Measurements from ENCODE around the gene PPIP5K2.

Gene PPIP5K2

DNA sequence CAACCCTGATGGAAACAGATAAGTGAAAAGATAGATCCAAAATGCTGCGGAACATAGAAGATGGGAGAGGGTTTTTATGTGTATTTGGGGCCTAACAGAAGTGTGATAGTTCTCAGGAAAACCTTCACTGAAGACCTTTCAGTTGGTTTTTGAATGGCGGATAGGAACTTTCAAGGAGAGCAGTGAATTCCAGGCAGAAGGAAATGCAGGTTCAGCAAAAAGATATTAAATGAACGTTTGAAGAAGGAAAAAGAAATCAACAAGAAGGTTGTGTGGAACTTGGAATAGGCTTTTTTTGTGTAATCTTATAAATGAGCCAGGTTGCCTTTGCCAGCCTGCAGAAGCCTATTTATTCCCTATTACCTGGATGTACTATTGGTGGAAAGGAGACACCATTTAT is 2.1 kb downstream of the PPIP5K2 start:
- no peak for TF ChIP-seq ZFX (IDR thresholded peaks at IDR 0.05)
- TF ChIP-seq, protein P1, sequence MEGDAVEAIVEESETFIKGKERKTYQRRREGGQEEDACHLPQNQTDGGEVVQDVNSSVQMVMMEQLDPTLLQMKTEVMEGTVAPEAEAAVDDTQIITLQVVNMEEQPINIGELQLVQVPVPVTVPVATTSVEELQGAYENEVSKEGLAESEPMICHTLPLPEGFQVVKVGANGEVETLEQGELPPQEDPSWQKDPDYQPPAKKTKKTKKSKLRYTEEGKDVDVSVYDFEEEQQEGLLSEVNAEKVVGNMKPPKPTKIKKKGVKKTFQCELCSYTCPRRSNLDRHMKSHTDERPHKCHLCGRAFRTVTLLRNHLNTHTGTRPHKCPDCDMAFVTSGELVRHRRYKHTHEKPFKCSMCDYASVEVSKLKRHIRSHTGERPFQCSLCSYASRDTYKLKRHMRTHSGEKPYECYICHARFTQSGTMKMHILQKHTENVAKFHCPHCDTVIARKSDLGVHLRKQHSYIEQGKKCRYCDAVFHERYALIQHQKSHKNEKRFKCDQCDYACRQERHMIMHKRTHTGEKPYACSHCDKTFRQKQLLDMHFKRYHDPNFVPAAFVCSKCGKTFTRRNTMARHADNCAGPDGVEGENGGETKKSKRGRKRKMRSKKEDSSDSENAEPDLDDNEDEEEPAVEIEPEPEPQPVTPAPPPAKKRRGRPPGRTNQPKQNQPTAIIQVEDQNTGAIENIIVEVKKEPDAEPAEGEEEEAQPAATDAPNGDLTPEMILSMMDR (conservative IDR thresholded peaks at IDR 0.05), result no peak
- H3K27ac ChIP-seq, result no peak overlapping the region

DNA sequence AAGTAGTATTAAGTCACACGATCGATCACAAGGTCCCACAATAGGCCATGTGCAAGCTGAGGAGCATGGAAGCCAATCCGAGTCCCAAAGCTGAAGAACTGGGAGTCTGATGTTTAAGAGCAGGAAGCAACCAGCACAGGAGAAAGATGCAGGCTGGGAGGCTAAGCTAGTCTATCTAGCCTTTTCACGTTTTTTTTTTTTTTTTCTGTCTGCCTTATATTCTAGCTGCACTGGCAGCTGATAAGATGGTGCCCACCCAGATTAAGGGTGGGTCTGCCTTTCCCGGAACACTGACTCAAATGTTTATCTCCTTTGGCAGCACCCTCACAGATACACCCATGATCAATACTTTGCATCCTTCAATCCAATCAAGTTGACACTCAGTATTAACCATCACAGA is 6.5 kb downstream of the PPIP5K2 start:
- no peak overlapping the region for H3K27ac ChIP-seq
- TF ChIP-seq, protein P1 (conservative IDR thresholded peaks at IDR 0.05), result no peak
- no peak for TF ChIP-seq ZFX (IDR thresholded peaks at IDR 0.05)

DNA sequence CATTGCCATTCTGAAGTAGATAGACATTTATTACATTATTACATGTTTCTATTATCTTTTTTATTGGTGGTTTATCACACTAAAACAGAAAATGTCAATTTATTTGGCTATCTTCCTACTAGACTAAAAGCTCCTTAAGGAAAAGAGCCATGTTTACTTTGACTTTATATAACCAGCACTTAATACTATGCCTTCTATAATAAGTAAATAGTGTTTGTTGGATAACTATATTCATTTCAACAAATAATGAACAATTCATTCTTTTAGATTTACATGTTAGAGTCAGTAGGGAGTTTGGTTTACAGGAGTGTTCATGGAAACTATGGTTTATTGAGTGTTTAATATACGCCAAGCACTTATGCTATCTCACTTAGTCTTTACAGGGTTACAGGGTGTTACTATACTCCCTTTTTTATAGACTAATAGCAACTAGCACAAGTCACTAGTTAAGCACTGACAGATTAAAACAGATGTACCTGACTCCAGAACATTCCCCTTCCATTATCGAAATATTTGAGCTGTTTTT is 7.3 kb downstream of the PPIP5K2 start:
- TF ChIP-seq, protein P1 (conservative IDR thresholded peaks at IDR 0.05), result no peak
- TF ChIP-seq ZFX (IDR thresholded peaks at IDR 0.05), result no peak
- H3K27ac ChIP-seq, result no peak overlapping the region

DNA sequence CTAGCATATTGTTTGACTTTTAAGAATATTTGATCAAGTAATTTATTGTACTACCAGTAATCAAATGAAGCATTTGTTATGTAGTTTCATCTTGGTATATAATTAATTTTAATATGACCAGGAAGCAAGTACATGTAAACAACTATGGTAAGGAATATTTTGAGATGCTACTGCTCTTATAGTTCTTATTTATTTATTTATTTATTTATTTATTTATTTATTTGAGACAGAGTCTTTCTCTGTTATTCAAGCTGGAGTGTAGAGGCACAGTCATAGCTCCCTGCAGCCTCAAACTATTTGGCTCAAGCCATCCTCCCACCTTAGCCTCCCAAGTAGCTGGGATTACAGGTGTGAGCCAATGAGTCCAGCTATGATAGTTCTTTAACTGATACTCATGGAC is 8.1 kb downstream of the PPIP5K2 start:
- TF ChIP-seq, protein P1 (conservative IDR thresholded peaks at IDR 0.05), result no peak
- no peak for TF ChIP-seq ZFX (IDR thresholded peaks at IDR 0.05)

DNA sequence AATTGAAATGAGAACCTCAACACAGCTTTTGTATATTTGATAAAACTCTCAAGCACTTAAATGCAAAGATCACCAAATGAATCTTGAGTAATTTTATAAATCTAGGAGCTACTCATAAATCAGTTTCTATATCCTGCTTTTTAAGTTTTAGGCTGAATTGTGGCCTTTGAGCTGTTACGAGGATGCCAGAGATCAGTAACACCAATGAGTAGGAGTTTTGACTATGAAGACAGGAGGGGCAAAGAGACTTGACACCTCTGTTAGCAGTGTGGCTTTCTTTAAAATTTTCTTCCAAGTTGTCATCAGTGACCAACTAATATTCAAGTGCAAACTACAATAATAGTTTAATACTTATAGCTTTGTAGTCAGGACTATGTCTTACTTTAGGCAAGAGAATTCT is 12.6 kb downstream of the PPIP5K2 start:
- H3K27ac ChIP-seq, result no peak overlapping the region
- no peak for TF ChIP-seq ZFX (IDR thresholded peaks at IDR 0.05)
- TF ChIP-seq, protein P1 (conservative IDR thresholded peaks at IDR 0.05), result no peak

More for the DNA sequence above, 8.1 kb downstream of the PPIP5K2 start:
- no peak overlapping the region for H3K27ac ChIP-seq

DNA sequence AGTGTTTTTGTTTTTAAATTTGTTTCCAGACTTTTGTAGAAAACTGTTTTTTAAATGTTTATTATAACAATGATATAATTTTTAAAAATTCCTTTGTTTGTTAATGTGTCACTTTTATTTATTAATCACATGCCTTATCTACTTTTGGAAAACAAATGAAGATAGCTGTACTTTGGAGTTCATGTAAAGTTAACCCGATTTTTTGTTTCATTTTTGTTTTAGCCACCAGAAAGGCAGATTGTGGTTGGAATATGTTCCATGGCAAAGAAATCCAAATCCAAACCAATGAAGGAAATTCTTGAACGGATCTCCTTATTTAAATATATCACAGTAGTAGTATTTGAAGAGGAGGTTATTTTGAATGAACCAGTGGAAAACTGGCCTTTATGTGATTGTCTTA is 13.1 kb downstream of the PPIP5K2 start:
- TF ChIP-seq ZFX (IDR thresholded peaks at IDR 0.05), result no peak
- TF ChIP-seq, protein P1 (conservative IDR thresholded peaks at IDR 0.05), result no peak
- H3K27ac ChIP-seq, result no peak overlapping the region

DNA sequence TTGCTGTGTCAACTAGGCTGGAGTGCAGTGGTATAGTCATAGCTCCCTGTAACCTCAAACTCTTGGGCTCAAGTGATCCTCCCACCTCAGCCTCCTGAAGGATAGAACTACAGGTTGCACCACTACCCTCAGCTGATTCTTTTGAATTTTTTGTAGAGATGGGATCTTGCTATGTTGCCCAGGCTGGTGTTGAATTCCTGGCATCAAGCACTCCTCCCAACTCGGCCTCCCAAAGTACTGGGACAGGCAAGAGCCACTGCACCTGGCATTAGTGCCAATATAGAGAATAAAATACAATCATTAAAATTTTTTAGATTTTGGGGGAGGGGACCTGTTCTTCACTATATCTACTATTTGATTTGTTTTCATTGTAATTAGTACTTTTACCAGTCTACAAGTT is 15.4 kb downstream of the PPIP5K2 start:
- TF ChIP-seq ZFX (IDR thresholded peaks at IDR 0.05), result no peak
- TF ChIP-seq, protein P1 (conservative IDR thresholded peaks at IDR 0.05), result no peak
- H3K27ac ChIP-seq, result no peak overlapping the region

All from C4-2B (cell line).